MM.1S (cell line): ENCODE measurements around the gene HELZ.

ENCODE experiments used
- DNase-seq: peaks from one replicate; pipeline ENCODE4 v3.0.0-alpha.2; 2015
- H2AFZ ChIP-seq: fragments of 300-600 bp; sonication (generic); 2 replicates; pipeline ENCODE4 v1.6.0; 2016; ENCODE audit warnings: antibody characterized with exemption, low read length
- H3F3A ChIP-seq: fragments of 300-600 bp; sonication (generic); 2 replicates; pipeline ENCODE4 v1.6.1; 2016; ENCODE audit warnings: mild to moderate bottlenecking, antibody characterized with exemption, low read length, moderate library complexity, mixed read lengths; ENCODE audit not compliant: insufficient read depth
- H3K27ac ChIP-seq: fragments of 300-600 bp; sonication (generic); 2 replicates; pipeline ENCODE4 v1.5.1; 2016; ENCODE audit warnings: mild to moderate bottlenecking, low read length
- H3K27me3 ChIP-seq: fragments of 300-600 bp; sonication (generic); replicated peaks from 2 replicates; pipeline ENCODE4 v1.6.0; 2016; ENCODE audit warnings: low read length; ENCODE audit not compliant: insufficient read depth
- H3K36me3 ChIP-seq: fragments of 300-600 bp; sonication (generic); replicated peaks from 2 replicates; pipeline ENCODE4 v1.6.1; 2016; ENCODE audit warnings: mild to moderate bottlenecking, low read length, mixed read lengths; ENCODE audit not compliant: insufficient read depth
- H3K4me1 ChIP-seq: fragments of 300-600 bp; sonication (generic); 2 replicates; pipeline ENCODE4 v1.6.1; 2016; ENCODE audit warnings: low read length, mixed read lengths
- H3K4me2 ChIP-seq: fragments of 300-600 bp; sonication (generic); 2 replicates; pipeline ENCODE4 v1.6.0; 2016; ENCODE audit warnings: low read depth, low read length
- H3K4me3 ChIP-seq: fragments of 300-600 bp; sonication (generic); 2 replicates; pipeline ENCODE4 v1.5.1; 2016; ENCODE audit warnings: low read length, mixed read lengths
- H3K79me2 ChIP-seq: fragments of 300-600 bp; sonication (generic); 2 replicates; pipeline ENCODE4 v1.6.1; 2016; ENCODE audit warnings: mixed run types, low read length, mixed read lengths
- H3K9ac ChIP-seq: fragments of 300-600 bp; sonication (generic); 2 replicates; pipeline ENCODE4 v1.6.1; 2016; ENCODE audit warnings: low read length, mixed read lengths
- H3K9me2 ChIP-seq: fragments of 300-600 bp; sonication (generic); replicated peaks from 2 replicates; pipeline ENCODE4 v1.6.1; 2016; ENCODE audit warnings: mild to moderate bottlenecking, low read length, mixed read lengths; ENCODE audit not compliant: insufficient read depth
- H3K9me3 ChIP-seq: fragments of 300-600 bp; sonication (generic); replicated peaks from 2 replicates; pipeline ENCODE4 v1.6.1; 2016; ENCODE audit warnings: mild to moderate bottlenecking, low read length, mixed read lengths; ENCODE audit not compliant: insufficient read depth
- H4K20me1 ChIP-seq: fragments of 300-600 bp; sonication (generic); 2 replicates; pipeline ENCODE4 v1.6.1; 2016; ENCODE audit warnings: mild to moderate bottlenecking, low read length, moderate library complexity, mixed read lengths; ENCODE audit not compliant: insufficient read depth
- CTCF ChIP-seq: fragments of 300-600 bp; sonication (generic); IDR thresholded peaks from 2 replicates; pipeline ENCODE4 v1.5.1; 2016; ENCODE audit warnings: antibody characterized with exemption, low read length, mixed read lengths
- EZH2 ChIP-seq: fragments of 300-600 bp; sonication (generic); optimal IDR thresholded peaks from 2 replicates; pipeline ENCODE3; 2017; ENCODE audit warnings: low read depth, mild to moderate bottlenecking, antibody characterized with exemption, low read length, mixed read lengths
- EZH2phosphoT487 ChIP-seq: fragments of 300-600 bp; sonication (generic); IDR thresholded peaks from 2 replicates; pipeline ENCODE4 v1.6.1; 2018; ENCODE audit warnings: antibody characterized with exemption, low read length

The HELZ gene

GRCh38 chr17:67180275-67180674, 64.7 kb downstream of the HELZ start:
- H4K20me1 ChIP-seq = no peaks in the 10 kb centered on the region
- no peaks in the 10 kb centered on the region for H3K36me3 ChIP-seq
- H3F3A ChIP-seq = no peaks in the 10 kb centered on the region
- DNase-seq = no peak
- no peak overlapping the region for H3K4me2 ChIP-seq
- no peak overlapping the region for H3K4me3 ChIP-seq
- H2AFZ ChIP-seq = no peak overlapping the region
- no peaks in the 10 kb centered on the region for H3K27me3 ChIP-seq
- H3K9me3 ChIP-seq = no peaks in the 10 kb centered on the region
- H3K79me2 ChIP-seq = no peaks in the 10 kb centered on the region
- H3K4me1 ChIP-seq = no peaks in the 10 kb centered on the region
- H3K9ac ChIP-seq = no peak overlapping the region
- H3K9me2 ChIP-seq = no peaks in the 10 kb centered on the region
- TF ChIP-seq EZH2phosphoT487 (no peak), CTCF (no peak), EZH2 (no peak)
- H3K27ac ChIP-seq = no peak overlapping the region

GRCh38 chr17:67178555-67178954, 66.4 kb downstream of the HELZ start:
- no peak overlapping the region for H3K9ac ChIP-seq
- no peak overlapping the region for H2AFZ ChIP-seq
- H3K36me3 ChIP-seq = no peaks in the 10 kb centered on the region
- DNase-seq = no peak
- H3K4me1 ChIP-seq = no peaks in the 10 kb centered on the region
- no peaks in the 10 kb centered on the region for H3F3A ChIP-seq
- H3K4me3 ChIP-seq = no peak overlapping the region
- 0 out of 2 replicates have a peak, but pooled peaks cover 2% of the 10 kb centered on the region for H3K79me2 ChIP-seq
- TF ChIP-seq EZH2 (no peak), EZH2phosphoT487 (no peak), CTCF (no peak)
- no peaks in the 10 kb centered on the region for H3K9me3 ChIP-seq
- no peak overlapping the region for H3K27ac ChIP-seq
- no peak overlapping the region for H3K4me2 ChIP-seq
- H3K27me3 ChIP-seq = no peaks in the 10 kb centered on the region
- no peaks in the 10 kb centered on the region for H3K9me2 ChIP-seq
- no peaks in the 10 kb centered on the region for H4K20me1 ChIP-seq

- H4K20me1 ChIP-seq = no peaks in the 10 kb centered on the region
- no peaks in the 10 kb centered on the region for H3K27me3 ChIP-seq
- no peak for DNase-seq
- H3K9me3 ChIP-seq = no peaks in the 10 kb centered on the region
- H3K36me3 ChIP-seq = no peaks in the 10 kb centered on the region
- H3K4me2 ChIP-seq = no peak overlapping the region
- H3K4me3 ChIP-seq = no peak overlapping the region
- H2AFZ ChIP-seq = no peak overlapping the region
- no peaks in the 10 kb centered on the region for H3F3A ChIP-seq
- no peak overlapping the region for H3K27ac ChIP-seq
- no peaks in the 10 kb centered on the region for H3K4me1 ChIP-seq
- H3K9ac ChIP-seq = no peak overlapping the region
- TF ChIP-seq EZH2phosphoT487 (no peak), CTCF (no peak), EZH2 (no peak)
- no peaks in the 10 kb centered on the region for H3K9me2 ChIP-seq
- H3K79me2 ChIP-seq = 0 out of 2 replicates have a peak, but pooled peaks cover 2% of the 10 kb centered on the region
Measured at GRCh38 chr17:67177732-67178131, 67.3 kb downstream of the HELZ start.
